NCI-H510A (cell line): ENCODE results near the gene PTTG1.

ENCODE experiments used
- DNase-seq: peaks from one replicate; lab custom pipeline; 2025; lab: John Stamatoyannopoulos, UW

Gene PTTG1

GRCh38 chr5:160455600-160455999 is 33.9 kb downstream of the PTTG1 start:
- no peak for DNase-seq

DNA sequence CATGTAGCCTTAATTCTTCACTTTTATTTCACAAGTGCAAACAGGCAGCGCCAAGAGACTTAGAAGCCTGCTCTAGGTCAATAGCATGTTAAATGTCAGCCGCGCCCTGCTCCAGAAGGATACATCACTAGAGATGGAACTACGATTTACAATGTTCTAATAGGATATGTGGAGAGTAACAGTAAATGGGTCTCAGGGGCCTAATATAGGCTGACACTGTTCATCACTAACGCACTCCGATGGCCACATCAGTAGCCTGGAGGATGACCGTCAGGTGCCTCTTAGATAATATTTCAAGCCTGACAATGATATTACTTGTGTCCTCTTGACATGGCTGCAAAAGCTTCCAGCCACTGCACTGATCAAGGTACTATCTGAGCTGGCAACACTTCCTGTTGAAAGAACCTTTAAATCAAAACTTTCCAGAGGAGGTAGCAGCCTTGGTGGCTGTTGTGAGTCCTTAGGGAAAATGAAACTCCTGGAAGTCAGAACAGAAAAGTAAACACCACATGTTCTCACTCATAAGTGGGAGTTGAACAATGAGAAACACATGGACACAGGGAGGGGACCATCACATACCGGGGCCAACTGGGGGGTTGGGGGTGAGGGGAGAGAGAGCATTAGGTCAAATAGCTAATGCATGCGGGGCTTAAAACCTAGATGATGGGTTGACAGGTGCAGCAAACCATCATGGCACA is 35.0 kb downstream of the PTTG1 start:
- DNase-seq, result no peak

- DNase-seq, result no peak
These were observed 35.6 kb downstream of the PTTG1 start for GRCh38 chr5:160457252-160457651.

- DNase-seq, result no peak
These were observed 37.4 kb downstream of the PTTG1 start for GRCh38 chr5:160458806-160459800.

DNA sequence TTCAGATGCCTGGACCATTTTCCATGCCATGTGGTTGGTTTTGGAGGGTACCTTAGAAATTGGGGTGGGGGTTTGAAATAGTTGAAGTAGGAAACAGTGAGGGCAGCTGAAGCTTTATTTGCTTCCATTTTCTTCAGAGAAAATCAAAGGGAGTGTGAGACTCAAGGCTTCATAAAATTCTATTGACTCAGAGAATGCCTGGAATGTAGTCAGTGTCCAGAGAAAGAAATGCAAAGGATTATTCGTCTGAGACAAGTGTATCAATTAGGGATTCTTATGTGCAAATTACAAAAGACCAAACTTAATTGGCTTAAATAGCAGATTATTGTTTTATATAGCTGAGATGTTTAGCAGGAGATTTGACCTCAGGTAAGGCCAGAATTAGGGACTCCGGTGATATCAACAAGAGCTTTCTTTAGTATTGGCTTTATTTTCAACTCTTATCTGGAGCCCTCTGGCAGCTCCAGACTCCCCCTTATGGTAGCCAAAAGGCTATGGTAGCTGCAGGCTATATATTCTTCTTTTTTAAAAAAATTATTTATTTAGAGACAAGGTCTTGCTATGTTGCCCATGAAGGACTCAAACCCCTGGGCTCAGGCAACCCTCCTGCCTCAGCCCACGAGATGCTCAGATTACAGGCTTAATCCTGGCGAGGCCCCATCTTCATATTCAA is 38.9 kb downstream of the PTTG1 start:
- DNase-seq, result no peak

- no peak for DNase-seq
These were observed 39.7 kb downstream of the PTTG1 start for GRCh38 chr5:160461378-160461777.

GRCh38 chr5:160462167-160462566 is 40.5 kb downstream of the PTTG1 start:
- DNase-seq, result no peak

DNA sequence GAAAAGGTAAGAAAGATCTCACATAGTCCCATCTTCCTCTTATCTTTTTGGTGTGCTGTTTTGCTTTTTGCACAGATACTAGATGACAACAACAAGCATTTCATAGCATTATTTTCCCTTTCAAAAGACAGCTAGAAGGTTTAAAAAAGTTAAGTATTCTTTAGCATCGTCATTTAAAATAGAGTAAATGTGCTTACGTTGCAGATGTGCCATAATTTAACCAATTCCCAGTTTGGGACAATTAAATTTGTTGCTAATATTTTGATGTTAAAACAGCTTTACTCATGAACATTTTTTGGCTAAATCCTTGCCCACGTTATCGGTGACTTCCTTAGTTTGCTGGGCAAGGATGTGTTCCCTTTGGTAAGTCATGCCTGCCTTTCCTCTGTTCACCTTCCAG is 41.6 kb downstream of the PTTG1 start:
- no peak for DNase-seq

- no peak for DNase-seq
These were observed 42.2 kb downstream of the PTTG1 start for GRCh38 chr5:160463740-160464465.

GRCh38 chr5:160464466-160464797 is 42.8 kb downstream of the PTTG1 start:
- no peak for DNase-seq

GRCh38 chr5:160466116-160466515 is 44.5 kb downstream of the PTTG1 start:
- DNase-seq, result no peak

GRCh38 chr5:160466889-160467554 is 45.4 kb downstream of the PTTG1 start:
- DNase-seq, result no peak

DNA sequence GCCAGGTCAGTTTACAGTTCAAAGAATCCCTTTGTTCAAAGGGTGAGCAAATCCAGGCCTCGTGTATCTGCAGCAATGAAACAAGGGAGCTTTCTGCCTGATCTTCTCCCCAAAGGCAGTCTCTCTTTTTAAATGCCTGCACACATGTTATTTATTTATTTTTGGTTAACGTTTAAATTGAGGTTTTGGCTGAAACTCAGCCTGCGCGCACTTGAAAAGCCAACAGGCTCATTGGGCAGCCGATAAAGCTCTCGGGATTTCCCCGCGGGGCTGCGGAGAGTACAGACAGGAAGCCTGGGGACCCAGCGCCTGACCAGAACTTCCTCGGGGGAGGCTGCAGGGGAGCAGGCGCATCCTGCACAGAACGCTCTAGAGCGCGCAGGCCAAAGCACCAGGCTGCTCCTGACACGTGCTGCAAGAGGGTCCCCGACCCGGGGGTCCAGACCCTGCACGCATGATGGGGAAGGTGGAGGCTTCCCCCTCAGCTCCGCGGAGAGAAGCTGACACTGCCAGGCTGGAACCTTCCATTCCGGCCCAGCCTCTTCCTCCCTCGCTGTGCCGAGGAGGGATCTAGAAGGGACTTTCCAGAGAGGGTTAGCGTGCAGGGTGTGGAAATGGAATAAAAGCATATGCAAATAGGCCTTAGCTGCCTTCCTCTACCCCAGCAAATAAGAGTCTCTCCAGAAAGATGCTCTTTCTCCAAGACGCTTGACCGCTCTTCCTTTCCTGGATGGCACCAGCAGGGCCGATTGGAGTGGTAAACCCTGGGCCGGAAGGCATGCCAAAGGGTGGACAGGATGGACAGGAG is 46.1 kb downstream of the PTTG1 start:
- DNase-seq, result no peak

- DNase-seq, result no peak
These were observed 46.8 kb downstream of the PTTG1 start for GRCh38 chr5:160468363-160468975.

- DNase-seq, result no peak
These were observed 47.8 kb downstream of the PTTG1 start for GRCh38 chr5:160469156-160470144.

- no peak for DNase-seq
These were observed 49.0 kb downstream of the PTTG1 start for GRCh38 chr5:160470437-160471361.

DNA sequence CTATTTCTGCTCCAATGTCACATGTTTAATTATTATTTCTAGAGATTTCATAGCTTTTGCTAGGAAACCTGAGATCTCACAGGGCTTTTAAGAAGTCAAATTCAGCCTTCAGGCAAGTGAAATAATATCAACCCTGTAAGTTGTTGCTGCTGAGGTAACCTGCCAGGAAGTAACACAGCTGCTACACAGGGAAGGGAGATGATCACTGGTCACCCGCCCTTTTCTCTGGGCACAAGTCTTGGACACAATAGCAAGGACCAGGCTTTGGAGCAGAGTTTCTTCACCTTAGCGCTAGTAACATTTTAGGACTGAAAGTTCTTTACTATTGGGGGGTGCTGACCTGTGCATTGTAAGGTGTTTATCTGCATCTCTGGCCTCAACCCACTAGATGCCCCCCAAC is 50.1 kb downstream of the PTTG1 start:
- DNase-seq, result no peak

DNA sequence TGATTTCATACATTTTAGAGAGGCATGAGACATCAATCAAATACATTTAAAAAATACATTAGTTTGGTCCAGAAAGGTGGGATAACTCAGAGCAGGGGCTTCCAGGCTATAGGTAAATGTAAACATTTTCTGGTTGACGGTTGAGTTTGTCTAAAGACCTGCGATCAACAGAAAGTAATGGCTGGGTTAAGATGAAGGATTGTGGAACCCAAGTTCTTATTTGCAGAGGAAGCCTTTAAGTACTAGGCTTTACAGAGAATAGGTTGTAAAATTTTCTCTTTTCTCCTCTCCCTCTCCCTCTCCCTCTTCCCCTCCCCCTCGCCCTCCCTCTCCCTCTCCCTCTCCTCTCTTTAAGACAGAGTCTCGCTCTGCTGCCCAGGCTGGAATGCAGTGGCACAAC is 50.8 kb downstream of the PTTG1 start:
- DNase-seq, result no peak
